ENCODE data around the gene TNPO3.
A peak's percentile ranks its signal among the peaks of the same experiment; 100 is the strongest.
"Not testable (repeated sequence)": the region's sequence is repeated elsewhere in the genome, so short reads cannot be mapped to it uniquely, and the experiment has no call there.

TNPO3 gene

GRCh38 chr7:128920913-128921582 lies 133.9 kb downstream of the TNPO3 start:
- DNase-seq (ENCODE audit: low read depth): no peak

GRCh38 chr7:128919881-128920799 lies 134.8 kb downstream of the TNPO3 start:
- DNase-seq (ENCODE audit: low read depth): no peak

- DNase-seq (ENCODE audit: low read depth): no peak
Measured at GRCh38 chr7:128919241-128919640, 135.7 kb downstream of the TNPO3 start.

GRCh38 chr7:128918016-128918665 lies 136.8 kb downstream of the TNPO3 start:
- DNase-seq (ENCODE audit: low read depth): no peak

GRCh38 chr7:128917122-128917521 lies 137.8 kb downstream of the TNPO3 start:
- DNase-seq (ENCODE audit: low read depth): no peak

- DNase-seq (ENCODE audit: low read depth): no peak
Measured at GRCh38 chr7:128916643-128916915, 138.3 kb downstream of the TNPO3 start.

GRCh38 chr7:128915841-128916642 lies 138.9 kb downstream of the TNPO3 start:
- DNase-seq (ENCODE audit: low read depth): no peak

GRCh38 chr7:128915271-128915819 lies 139.6 kb downstream of the TNPO3 start:
- no peak for DNase-seq (ENCODE audit: low read depth)

- DNase-seq (ENCODE audit: low read depth): no peak
Measured at GRCh38 chr7:128914566-128915151, 140.3 kb downstream of the TNPO3 start.

GRCh38 chr7:128913870-128914565 lies 140.9 kb downstream of the TNPO3 start:
- no peak for DNase-seq (ENCODE audit: low read depth)

GRCh38 chr7:128912709-128913495 lies 142.0 kb downstream of the TNPO3 start:
- DNase-seq (ENCODE audit: low read depth): not testable (repeated sequence)

- DNase-seq (ENCODE audit: low read depth): no peak
Measured at GRCh38 chr7:128912281-128912680, 142.6 kb downstream of the TNPO3 start.

GRCh38 chr7:128911423-128912031 lies 143.4 kb downstream of the TNPO3 start:
- no peak for DNase-seq (ENCODE audit: low read depth)

- DNase-seq (ENCODE audit: low read depth): no peak
Measured at GRCh38 chr7:128910569-128910945, 144.4 kb downstream of the TNPO3 start, which contains the start of gene KCP. Gene KCP (minus strand): TSS chr7:128910709. CDS start chr7:128910676, 33 bp downstream.

- peak; percentile 52 for DNase-seq (ENCODE audit: low read depth)
Measured at GRCh38 chr7:128909625-128910568, 145.0 kb downstream of the TNPO3 start.

GRCh38 chr7:128908750-128909624 lies 145.9 kb downstream of the TNPO3 start:
- DNase-seq (ENCODE audit: low read depth): no peak
